ENCODE results near the gene LRRC1.

GRCh38 chr6:53768636-53769035, 26.2 kb upstream of the LRRC1 start:
- TF ChIP-seq CTCF (IDR thresholded peaks at IDR 0.05) (no peak), EZH2 (IDR thresholded peaks at IDR 0.05; ENCODE audit: borderline replicate concordance, insufficient read depth, low read depth, low read length, poor library complexity, severe bottlenecking) (no peak)
